AG09319 (cell line): ENCODE results near the gene DGKI.

Experiments
- DNase-seq: peaks from one replicate; pipeline ENCODE4 v3.0.0-alpha.2; 2010; ENCODE audit warnings: low read depth; ENCODE audit errors: extremely low read depth
- CTCF ChIP-seq: IDR thresholded peaks from 2 replicates; pipeline ENCODE4 v1.5.1; 2011; ENCODE audit warnings: low read depth, mild to moderate bottlenecking, inconsistent platforms, low read length, moderate library complexity

DGKI gene

GRCh38 chr7:137846827-137847567 lies at the start of gene DGKI:
TSS of gene DGKI (minus strand) at chr7:137846974.
- TF ChIP-seq CTCF, result no peak
- DNase-seq, result no peak

GRCh38 chr7:137895301-137896221 lies 48.8 kb upstream of the DGKI start:
- TF ChIP-seq CTCF, result no peak
- no peak for DNase-seq

GRCh38 chr7:137893143-137893742 lies 46.5 kb upstream of the DGKI start:
- DNase-seq, result no peak
- TF ChIP-seq CTCF, result no peak

- DNase-seq, result no peak
- no peak for TF ChIP-seq CTCF
Observed at GRCh38 chr7:137891016-137891655, 44.4 kb upstream of the DGKI start.

- no peak for TF ChIP-seq CTCF
Observed at GRCh38 chr7:137890449-137890921, 43.7 kb upstream of the DGKI start.

GRCh38 chr7:137888241-137888640 lies 41.5 kb upstream of the DGKI start:
- no peak for TF ChIP-seq CTCF
- DNase-seq, result no peak

More at GRCh38 chr7:137890449-137890921, 43.7 kb upstream of the DGKI start:
- DNase-seq, result no peak
